Urothelium cell line (cell line): ENCODE results near the gene BTBD7.

ENCODE experiments used
- DNase-seq: peaks from one replicate; pipeline ENCODE4 v3.0.0; 2011; ENCODE audit warnings: low spot score, mixed read lengths
- FAIRE-seq: peaks from 2 replicates; lab custom pipeline; 2011; peaks lifted over from hg19 to GRCh38; lab: Jason Lieb, UNC

Gene BTBD7

DNA sequence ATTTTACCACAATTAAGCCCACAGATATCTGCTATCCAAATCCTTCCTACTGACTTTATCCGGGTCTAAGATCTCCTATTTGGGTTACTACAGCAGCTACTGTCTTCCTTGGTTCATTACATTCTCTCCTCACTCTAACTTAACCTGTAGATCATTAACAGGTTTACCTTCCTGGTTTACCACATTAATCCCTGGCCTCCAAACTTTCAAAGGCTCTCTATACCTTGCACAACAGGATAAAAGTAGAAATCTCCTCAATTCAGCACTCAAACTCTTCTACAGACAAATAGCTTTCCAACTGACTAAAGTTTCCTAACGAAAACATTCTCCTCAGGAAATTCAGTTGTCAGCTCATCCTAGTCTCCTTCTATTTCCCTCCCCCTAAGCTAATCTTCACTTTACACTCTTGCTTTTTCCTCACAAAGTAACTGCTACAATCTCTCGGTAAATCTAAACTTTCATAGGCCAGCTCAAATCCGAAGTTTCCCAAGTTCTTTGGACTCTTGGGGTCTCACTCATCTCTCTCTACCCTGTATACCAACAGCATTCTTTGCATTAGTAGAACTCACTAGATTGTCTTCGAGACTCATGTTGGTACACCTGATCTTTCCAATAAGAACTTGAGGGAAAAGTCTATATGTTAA, 2.7 kb downstream of the BTBD7 start:
- no peak for FAIRE-seq
- no peak for DNase-seq

DNA sequence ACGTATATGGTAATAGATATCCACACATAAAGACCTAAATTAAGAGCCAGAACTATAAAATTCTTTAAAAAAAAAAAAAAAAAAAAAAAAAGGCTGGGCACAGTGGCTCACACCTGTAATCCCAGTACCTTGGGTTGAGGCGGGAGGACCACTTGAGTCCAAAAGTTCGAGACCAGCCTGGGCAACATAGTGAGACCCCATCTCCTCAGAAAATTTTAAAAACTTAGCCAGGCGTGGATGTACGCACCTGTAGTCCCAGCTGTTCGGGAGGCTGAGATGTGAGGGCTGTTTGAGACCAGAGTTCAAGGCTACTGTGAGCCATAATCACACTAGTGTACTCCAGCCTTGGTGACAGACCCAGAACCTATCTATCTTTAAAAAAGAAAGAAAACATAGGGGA, 4.3 kb downstream of the BTBD7 start:
- no peak for DNase-seq
- no peak for FAIRE-seq

DNA sequence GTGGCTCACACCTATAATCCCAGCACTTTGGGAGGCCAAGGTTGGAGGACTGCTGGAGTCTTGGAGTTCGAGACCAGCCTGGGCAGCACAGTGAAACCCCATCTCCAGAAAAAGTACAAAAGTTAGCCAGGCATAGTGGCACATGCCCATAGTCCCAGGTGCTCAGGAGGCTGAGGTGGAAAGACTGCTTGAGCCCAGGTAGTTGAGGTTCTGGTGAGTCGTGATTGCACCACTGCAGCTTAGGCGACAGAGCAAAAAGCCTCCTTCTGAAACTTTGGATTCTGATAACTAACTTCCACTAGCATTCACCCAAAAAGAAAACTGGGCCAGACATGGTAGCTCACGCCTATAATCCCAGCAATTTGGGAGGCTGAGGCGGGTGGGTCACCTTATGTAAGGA, 6.6 kb downstream of the BTBD7 start:
- no peak for FAIRE-seq

GRCh38 chr14:93323600-93324174, 9.1 kb downstream of the BTBD7 start:
- FAIRE-seq, result no peak
- DNase-seq, result no peak

More for the DNA sequence above, 6.6 kb downstream of the BTBD7 start:
- no peak for DNase-seq

DNA sequence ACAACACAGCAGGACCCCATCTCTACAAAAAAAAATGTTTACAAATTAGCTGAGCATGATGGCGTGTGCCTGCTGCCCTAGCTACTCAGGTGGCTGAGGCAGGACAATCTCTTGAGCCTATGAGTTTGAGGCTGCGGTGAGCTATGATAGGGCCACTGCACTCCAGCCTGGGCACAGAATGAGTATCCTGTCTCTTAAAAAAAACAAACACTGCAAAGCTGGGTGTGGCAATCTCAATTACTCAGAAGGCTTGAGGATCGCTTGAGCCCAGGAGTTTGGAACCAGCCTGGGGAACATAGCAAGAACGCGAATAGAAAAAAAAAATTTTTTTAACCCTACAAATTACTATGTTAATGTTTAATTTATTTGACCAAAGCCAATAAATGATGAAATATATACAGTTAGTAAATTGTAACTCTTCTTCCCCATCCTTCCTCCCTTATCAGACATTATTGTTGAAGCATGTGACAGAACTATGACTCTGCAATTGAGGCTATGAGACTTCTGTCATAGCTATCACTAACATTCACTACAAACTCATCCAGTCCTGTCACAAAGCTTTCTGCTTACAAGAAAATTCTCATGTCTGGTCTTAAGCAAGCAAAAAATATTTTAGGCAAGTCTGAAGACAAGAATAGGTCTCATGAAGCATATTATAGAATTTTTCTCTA, 9.8 kb downstream of the BTBD7 start:
- FAIRE-seq, result no peak
- no peak for DNase-seq

DNA sequence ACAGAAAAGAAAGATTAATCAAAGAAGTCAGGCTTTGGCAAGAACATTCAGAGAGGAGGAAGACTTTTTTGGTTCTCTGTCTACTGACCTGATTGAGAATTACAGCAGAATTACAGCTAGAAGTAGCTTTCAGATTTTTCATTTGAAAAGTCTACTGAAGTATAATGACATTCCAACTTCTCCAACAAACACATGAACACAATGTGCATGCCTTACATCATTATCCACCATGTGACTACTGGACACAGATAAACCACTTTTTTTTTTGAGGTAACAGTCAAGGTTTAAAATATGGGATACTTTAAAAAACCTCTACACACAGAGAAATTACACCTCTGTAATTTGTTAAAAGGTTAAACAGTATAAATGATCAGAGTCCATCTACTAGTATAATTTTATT, 12.3 kb downstream of the BTBD7 start:
- DNase-seq (no peak), FAIRE-seq (no peak)

- no peak for DNase-seq
- FAIRE-seq, result no peak
Measured at GRCh38 chr14:93319958-93320357, 12.9 kb downstream of the BTBD7 start.

- no peak for DNase-seq
- no peak for FAIRE-seq
Measured at GRCh38 chr14:93319494-93319893, 13.3 kb downstream of the BTBD7 start.

DNA sequence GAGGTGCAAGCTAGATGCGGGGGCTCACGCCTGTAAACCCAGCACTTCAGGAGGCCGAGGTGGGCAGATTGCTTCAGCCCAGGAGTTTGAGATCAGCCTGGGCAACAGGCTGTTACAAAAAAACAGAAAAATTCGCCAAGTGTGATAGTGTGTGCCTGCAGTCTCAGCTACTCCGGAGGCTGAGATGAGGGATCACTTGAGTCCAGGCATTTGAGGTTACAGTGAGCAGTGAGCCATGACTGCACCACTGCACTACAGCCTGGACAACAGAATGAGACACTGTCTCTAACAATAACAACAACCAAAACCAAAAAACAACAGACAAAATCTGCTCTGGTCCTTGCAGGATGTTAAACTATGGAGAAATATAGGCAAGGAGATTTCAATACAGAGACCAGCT, 13.9 kb downstream of the BTBD7 start:
- no peak for FAIRE-seq

GRCh38 chr14:93317875-93318807, 14.7 kb downstream of the BTBD7 start:
- FAIRE-seq (no peak), DNase-seq (no peak)

More for the DNA sequence above, 13.9 kb downstream of the BTBD7 start:
- no peak for DNase-seq

DNA sequence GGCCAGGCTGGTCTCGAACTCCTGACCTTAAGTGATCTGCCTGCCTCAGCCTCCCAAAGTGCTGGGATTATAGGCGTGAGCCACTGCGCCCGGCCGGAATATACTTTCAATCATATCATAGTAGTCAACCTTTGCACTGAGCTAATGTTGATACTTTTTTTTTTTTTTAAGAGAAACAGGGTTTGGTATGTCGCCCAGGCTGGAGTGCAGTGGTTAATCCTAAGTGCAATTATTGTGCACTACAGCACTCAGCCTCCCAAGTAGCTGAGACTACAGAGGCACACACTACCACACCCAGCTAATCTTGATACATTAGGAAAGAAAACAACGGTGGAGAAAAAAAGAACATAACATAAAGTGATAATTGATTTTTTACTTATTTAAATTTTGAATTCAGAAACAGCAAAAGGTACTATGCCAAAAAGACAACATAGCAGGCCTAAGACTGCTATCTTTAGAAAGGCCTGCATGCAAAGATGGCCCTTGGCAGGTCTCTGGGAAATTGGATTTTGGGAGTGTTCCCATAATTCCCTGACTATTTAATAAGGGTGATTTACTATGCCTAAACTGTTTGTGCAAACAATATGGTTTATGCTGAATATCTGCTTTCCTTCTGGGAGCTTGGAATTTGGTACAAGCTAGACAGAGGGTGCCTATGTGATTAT, 15.5 kb downstream of the BTBD7 start:
- DNase-seq (no peak), FAIRE-seq (no peak)

GRCh38 chr14:93316716-93317115, 16.1 kb downstream of the BTBD7 start:
- FAIRE-seq (no peak), DNase-seq (no peak)

DNA sequence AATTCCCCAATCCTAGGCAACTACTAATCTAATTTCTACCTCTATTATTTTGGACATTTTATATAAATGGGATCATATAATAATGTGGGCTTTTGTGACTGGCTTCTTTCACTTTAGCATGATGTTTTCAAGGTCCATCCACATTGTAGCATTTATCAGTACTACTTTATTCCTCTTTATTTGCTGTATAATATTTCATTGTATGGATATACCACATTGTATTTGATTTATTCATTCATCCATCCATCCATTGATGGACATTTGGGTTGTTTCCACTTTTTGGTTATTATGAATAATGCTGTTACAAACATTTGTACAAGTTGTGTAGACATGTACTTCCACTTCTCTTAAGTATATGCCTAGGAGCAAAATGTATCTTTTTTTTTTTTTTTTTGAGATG, 17.3 kb downstream of the BTBD7 start:
- FAIRE-seq, result no peak
- no peak for DNase-seq

GRCh38 chr14:93311082-93311481, 21.8 kb downstream of the BTBD7 start:
- no peak for FAIRE-seq
- DNase-seq, result no peak

- FAIRE-seq (no peak), DNase-seq (no peak)
Measured at GRCh38 chr14:93309427-93309966, 23.3 kb downstream of the BTBD7 start.

- DNase-seq, result no peak
- no peak for FAIRE-seq
Measured at GRCh38 chr14:93308686-93309345, 24.0 kb downstream of the BTBD7 start.

DNA sequence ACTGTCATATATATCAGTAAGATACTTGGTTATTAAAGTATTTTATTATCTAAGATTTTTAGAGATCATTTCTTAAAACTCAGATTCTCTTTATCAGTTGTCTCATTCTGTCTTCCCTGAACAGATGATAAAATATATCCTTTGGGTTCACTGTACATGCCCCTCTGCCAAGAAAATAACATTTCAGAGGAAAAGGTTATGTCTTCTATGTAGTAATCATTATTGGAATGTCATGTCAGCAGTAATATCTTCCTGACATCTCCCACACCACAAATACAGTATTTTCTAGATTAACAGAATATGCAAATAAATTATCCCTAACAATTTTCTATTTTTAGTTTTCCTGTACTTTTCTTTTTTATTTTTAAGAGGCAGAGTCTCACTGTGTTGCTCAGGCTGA, 26.0 kb downstream of the BTBD7 start:
- FAIRE-seq (no peak), DNase-seq (no peak)

- FAIRE-seq (no peak), DNase-seq (no peak)
Measured at GRCh38 chr14:93305725-93306418, 27.0 kb downstream of the BTBD7 start.

DNA sequence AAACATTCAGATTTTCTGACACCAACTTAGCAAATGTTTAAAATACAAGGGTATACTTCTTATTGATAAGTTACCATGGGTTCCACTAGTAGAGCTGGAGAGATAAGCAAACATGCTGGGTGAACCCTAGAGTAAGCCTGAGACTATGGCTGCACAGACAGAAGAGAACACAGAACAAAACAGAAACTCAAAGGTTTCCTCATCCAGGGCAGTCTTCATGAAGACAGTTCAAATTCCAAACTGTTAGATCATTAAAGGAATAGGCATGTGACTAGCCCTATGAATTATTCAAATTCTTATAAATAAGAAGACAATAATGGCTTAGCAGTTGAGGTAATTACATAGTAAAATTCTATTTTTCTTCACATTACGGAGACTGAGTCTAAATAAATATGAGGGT, 28.1 kb downstream of the BTBD7 start:
- FAIRE-seq (no peak), DNase-seq (no peak)
